Stimulated activated CD8-positive, alpha-beta memory T cell treated with anti-CD3 and anti-CD28 coated beads, Interleukin-4, amount 100 ng/mL, for 24 hours (primary cell): ENCODE data around the gene EYA3.

Experiments
- DNase-seq: peaks from one replicate; pipeline ENCODE4 v3.0.0-alpha.2; 2020; ENCODE audit warnings: low read depth

EYA3 gene

DNA sequence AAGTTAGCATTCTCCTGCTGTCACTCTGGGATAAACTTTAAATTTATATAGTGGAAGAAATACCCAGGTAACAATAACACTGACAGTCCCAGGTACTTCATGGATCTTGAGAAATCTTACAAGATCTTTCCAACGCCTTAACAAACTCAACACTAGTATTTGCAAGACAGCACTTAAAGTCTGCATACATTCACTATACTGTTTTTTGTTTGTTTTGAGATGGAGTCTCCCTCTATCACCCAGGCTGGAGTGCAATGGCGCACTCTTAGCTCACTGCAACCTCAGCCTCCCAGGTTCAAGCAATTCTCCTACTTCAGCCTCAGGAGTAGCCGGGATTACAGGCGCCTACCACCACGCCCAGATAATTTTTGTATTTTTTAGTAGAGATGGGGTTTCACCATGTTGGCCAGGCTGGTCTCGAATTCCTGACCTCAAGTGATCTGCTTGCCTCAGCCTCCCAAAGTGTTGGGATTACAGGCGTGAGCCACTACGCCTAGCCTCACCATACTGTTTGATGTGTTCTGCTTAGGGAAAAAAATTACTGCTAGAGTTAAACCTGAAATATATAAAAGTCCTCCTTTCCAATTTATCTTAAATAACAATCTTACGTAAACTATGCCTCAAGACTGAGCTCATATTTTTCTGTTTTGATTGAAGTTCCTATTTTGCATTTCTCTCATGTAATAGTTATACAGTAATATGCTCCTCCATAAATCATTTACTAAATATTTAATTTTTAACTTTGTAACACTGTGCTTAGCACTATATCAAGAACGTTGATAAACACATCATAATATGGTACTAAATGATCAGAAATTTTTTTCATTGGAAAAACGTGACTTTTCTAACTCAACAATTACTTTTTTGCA is 17.5 kb downstream of the EYA3 start:
- no peak for DNase-seq

DNA sequence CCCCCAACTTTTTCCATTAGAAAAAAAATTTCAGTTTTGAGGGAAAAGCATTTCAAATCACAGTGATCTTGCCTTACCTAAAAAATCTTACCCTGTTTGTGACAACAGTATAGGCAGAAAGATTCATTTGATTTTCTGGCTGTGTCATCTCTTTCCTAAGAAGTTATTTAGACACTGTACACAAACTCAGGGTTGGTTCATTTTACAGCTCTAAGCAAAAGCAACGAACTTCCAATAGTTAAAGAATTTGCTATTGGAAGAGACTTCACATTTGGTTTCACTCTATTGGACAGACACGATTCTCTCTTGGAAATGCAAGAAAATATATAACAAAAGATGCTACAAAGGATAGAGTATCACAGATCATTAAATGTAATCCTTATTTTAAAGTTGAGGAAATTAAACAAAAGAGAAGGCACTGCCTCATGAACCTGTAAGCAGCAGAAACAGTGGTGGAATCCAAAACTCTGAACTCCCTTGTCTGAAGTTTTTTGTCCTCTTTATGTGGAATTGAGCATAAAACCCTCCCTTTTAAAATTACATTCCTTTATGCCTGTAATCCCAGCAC is 20.8 kb downstream of the EYA3 start:
- no peak for DNase-seq

DNA sequence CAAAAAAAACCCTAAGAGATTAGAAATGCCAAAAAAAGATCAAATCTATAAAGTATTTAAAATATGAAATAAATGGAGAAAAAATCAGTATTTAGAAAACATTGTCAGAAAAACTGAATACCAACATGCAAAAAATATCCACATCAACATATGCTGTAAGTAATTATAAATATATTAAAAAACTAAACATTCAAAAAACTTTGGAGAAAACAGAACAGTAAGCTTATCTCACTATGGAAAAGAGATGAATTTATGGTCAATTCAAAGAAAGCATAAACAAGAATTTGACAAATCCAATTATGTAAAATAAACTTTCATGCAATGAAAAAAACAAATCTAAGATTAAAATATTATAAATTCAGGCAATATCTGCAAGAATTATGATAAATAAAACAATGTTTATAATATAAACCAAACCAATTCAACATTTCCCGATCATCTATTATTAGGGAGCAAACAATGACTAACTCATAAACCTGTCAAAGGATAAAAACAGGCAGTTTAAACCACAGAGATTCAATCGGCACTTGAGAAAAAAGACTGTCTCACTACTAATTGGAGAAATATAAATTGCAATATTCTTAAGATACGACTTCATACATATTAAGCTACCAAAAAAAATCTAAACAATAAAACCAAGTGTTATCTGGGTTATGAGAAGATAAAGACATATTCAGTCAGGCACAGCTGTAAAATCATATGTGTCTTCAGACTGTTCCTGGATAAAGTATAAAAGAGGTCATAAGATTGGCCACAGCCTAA is 21.8 kb downstream of the EYA3 start:
- DNase-seq, result no peak

DNA sequence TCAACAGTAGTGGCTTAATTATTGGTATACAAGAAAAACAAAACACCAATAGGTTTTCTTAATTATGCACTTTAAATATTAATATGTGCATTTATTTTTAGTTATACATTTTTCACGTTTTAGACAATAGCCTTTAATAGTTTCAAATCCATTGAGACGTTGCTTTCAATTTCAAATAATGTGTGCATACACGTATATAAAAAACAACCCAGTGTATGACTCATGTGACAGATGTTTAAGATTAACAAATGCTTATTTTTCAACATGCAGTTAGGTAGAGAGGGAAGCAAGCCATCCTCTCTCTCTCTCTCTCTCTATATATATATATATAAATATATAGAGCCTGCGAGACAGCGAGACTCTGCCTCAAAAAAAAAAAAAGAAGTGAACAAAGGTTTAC is 24.3 kb downstream of the EYA3 start:
- DNase-seq, result no peak

DNA sequence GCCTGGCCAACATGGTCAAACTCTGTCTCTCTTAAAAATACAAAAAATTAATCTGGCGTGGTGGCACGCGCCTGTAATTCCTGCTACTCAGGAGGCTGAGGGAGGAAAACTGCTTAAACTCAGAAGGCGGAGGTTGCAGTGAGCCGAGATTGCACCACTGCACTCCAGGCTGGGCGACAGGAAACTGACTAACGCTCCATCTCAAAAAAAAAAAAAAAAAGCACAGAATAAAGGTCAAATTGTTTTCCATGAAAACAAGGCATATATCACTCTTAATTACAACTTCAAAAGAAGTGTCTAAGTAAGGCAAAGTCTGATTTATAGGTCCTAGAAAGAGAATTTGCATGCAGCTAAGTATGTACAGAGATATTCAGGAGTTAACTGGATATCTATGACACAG is 25.6 kb downstream of the EYA3 start:
- DNase-seq, result peak; percentile 11

DNA sequence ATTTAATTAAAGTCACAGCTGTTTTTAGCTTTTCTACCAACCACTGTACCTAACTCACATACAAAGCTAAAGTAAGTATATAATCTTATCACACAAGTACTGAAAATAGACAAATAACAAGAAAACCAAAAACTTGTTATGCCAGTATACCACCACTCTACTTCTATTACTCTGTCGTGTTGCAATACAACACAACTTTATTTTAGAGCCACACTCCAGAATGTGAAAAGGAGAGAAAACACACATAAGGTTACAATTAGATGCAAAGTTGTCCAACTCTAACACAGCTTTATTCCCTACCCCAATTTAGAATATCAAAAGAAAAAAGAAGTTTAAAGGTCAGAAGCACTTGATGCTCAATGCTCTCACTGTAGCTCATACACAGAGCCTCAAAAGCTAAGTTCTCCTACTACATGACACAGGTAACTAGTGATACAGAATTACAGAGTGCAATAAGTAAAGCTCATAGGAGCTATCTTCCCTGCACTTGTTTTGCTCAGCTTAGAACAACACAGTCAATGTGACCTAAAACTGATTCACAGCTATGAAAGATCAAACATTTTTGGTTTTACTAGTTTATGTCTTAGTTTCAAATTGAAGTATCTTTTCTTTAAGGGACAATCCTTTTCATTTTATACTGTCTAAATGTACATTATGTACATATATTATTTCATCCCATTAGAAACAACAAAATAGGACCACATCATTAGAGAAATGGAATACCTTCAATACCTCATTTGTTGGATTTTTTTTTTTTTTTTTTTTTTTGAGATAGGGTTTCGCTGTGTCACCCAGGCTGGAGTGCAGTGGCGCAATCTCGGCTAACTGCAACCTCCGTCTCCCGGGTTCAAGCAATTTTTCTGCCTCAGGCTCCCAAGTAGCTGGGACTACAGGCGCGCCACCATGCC is 29.2 kb downstream of the EYA3 start:
- DNase-seq, result no peak

DNA sequence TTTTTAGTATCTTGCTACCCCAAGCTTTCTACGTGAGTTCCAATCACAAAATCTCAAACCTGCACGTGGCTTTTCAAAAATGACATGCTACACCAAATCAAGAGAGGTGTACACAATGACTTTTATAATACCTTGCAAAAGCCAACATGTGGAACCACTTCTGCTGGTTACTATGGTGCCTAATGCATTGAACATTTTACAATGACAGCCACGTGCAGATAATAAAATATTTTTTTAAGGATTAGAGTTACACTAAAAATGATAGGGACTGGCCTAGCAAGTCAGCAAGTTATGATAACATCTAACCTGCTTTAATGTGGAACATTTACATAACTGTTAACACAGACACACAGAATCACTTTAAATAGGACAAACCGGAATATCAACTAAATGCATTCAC is 30.2 kb downstream of the EYA3 start:
- no peak for DNase-seq

DNA sequence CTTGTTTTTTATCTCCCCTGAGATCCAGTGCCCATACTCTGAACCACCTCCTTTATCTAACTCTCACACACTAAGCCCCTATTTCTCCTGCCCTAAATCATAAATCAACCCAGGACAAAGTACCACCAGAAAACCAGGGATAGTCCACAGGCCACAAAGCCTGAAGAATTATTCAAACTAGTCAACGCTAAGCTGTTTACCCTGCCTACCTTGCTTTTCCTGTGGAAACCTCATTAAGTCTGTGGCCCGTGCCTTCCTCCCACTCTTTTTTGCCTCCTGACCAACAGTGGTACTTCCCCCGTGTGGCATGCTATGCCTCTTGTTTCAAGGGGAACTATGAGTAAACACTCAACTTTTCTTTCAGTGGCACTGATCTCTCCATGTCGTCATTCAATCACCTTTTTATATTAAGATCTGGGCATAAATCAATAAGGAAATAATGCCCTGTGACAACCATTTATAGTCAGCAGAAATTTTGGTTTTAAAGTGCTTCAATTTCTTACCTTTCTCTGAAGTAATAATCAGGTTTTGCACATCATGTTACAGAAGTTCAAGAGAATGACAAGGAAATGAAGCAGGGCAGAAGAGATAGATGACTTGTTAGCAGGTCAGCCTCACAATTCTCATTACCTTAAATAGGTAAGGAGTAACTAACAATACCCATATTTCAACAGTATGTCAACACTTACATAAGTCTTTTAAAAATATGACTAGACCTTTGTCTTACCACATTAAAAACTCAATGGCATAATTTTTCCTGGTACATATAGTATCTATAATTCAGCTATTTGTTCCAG is 32.1 kb downstream of the EYA3 start:
- DNase-seq, result peak; percentile 37

DNA sequence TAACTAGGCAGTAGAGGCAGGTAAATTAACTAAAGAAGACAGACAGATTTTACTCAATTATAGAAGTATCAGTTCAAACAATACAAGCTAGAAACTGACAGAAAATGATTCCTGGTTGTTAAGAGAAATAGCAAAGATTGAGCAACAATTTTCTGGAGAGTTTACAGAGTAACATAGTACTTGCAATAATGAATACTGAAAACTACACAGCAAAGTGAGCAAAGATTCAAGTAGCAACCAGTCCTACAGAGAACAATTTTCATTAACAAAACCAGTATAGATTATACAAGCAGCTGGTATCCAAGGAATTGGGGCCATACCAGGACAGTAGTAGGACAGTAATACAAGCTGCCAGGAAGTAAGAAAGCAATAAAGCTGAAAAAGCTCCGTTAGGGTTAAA is 37.6 kb downstream of the EYA3 start:
- DNase-seq, result no peak

DNA sequence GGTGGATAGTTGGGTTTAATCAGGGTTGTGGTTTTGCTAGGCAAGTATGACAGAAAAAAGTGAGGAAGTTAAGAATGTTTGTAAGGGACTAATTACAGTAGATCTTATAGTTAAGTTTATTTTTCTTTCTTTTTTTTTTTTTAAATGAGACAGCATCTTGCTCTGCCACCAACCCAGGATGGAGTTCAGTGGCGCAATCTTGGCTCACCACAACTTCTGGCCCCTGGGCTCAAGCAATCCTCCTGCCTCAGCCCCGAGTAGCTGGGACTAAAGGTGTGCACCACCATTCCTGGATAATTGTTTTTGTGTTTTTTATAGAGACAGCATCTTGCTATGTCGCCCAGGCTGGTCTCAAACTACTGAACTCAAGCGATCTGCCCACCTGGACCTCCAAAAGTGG is 41.7 kb downstream of the EYA3 start:
- DNase-seq, result no peak

DNA sequence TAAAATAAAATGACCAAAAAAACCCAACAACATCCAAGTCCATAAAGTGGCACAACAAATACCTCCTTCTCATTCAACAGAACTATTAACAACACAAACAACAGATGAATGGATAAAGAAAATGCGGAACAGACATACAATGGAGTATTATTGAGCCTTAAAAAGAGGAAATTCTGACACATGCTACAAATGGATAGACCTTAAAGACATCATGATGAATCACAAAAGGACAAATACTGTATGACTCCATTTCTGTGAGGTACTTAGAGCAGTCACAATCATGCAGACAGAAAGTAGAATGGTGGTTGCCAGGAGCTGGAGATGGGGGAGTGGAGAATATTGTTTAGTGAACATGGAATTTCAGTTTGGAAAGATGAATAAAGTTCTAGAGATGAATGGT is 42.6 kb downstream of the EYA3 start:
- DNase-seq, result no peak

DNA sequence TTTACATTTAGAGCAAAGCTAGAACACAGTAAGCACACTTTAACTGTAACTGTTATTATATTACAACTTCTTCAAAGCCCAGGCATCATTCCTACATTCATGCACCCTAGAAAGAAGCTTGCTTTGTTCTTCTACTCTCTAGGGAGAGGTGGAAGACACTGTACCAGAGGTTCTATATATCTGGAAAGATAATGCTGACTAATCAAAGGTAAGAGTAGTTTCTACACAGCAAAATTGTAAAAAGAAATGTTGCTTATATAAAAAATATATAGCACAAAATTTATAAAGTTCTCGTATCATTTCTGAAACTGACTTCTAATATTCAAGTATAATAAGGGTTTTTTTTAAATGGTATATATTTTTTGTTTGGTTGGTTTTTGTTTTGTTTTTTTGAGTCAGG is 44.0 kb downstream of the EYA3 start:
- DNase-seq, result no peak

DNA sequence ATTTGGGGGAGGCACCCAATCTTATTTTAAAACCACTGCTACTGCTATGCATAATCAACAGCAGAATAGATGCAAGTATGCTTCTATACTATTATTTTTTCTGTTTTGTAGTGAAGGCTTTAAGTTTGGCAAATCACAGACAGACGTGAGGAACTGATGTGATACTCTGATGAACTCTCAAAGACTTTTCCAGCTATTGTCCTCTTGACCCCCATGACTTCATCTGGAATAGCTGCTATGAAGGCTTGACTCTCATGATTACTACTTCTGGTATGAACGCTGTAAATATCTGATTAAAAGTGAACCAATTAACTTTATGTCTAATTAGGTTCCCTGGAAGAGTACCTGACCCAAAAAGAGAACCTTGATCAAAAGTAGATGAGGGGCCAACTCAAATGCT is 49.1 kb downstream of the EYA3 start:
- DNase-seq, result no peak

DNA sequence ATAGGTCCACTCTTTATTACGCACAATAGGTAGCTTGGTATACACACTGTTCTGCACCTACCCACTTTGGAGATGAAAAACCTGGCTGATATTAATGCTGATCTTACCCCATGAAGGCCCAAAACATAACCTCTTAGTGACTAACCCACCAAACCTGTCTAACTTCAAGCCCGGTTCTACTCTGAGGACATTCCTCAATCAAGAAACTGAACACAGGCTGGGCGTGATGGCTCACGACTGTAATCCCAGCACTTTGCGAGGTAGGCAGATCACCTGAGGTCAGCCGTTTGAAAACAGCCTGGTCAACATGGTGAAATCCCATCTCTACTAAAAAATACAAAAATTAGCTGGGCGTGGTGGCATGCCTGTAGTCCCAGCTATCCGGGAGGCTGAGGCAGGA is 50.5 kb downstream of the EYA3 start:
- DNase-seq, result no peak

DNA sequence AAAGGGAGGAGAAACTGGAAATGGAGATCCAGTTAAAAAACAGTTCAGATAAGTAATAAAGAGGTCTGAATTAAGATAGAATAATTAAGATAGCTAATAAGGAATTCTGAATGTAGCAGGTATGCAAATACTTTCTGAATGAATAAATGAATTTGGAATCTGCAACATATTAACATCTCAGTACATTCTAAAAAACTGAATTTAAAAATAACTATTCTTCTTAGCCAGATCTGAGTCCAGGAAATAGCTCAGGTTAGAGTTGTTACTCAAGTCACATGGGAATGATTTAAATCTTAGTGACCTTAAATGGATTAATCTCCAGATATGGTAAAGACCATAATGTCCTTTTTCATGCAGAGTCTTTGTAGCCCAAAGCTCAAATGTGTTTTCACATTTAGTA is 51.2 kb downstream of the EYA3 start:
- no peak for DNase-seq

DNA sequence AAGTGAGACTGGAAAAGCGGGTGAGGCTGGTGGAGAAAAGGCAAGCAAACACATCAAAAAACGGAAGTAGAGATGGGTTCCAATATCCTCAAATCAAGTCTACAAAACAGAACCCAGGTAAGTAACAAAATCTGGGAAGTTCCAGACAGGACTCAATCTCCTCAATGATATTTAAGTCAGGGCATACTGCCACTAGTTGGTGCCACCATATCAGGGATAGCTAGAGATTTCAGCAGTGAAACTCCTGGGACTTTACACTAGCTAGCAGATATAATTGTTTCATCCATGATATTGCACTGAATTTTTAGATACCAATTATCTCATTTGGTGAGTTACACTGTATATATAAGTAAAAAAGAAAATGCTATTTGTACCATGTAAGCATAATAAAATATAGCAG is 52.0 kb downstream of the EYA3 start:
- no peak for DNase-seq

DNA sequence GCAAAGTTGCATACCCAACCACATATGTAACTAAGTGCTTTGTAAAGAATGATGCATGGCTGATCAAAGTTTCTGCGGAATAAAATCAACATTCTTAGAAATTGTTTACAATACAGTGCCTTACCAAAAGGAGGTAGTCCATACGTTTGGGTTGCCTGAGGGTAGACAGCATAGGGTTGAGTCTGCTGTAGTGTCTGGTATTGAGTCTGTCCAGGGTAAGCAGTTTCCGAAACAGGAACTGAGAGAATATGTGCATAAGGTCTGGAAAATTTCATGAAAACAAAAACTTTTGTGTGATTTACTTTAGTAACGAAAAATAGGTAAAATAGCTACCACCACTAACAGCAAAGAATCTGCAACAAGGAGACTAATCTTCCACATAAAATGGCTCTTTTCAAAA is 53.0 kb downstream of the EYA3 start:
- no peak for DNase-seq

DNA sequence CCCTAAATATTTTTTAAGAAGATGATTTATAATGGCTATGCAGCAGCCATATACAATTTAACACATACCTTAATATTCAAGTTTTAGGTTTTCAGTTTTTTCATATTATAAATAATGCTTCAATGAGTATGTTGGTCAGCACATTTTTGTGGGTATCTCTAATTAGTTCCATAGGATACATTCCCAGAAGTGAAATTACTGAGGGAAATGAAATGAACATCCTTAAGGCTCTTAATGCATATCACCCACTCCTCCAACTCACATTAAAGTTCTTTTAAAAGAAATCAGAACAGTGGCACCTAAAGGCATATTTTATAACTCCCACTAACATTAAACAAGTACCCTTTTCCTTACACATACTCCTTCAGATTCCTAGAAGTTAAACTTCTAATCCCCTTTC is 56.1 kb downstream of the EYA3 start:
- no peak for DNase-seq

DNA sequence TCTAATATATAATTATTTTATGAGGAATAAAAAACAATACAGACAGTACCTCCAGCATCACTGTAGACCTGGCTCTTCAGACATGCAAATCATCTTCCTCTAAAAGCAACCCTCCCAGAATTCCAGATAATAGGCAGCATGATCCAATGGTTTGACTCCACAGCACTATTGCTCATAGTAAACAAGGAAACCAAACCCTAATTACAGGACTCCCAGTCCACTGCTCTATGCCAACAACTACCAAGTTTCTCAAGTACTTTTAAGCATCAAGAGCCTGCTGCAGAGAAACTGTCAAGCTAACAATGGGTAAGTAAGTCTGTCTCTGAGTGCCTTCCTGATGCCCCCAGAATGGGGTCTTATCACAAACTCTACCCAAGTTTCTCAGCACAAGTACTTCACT is 57.2 kb downstream of the EYA3 start:
- no peak for DNase-seq

DNA sequence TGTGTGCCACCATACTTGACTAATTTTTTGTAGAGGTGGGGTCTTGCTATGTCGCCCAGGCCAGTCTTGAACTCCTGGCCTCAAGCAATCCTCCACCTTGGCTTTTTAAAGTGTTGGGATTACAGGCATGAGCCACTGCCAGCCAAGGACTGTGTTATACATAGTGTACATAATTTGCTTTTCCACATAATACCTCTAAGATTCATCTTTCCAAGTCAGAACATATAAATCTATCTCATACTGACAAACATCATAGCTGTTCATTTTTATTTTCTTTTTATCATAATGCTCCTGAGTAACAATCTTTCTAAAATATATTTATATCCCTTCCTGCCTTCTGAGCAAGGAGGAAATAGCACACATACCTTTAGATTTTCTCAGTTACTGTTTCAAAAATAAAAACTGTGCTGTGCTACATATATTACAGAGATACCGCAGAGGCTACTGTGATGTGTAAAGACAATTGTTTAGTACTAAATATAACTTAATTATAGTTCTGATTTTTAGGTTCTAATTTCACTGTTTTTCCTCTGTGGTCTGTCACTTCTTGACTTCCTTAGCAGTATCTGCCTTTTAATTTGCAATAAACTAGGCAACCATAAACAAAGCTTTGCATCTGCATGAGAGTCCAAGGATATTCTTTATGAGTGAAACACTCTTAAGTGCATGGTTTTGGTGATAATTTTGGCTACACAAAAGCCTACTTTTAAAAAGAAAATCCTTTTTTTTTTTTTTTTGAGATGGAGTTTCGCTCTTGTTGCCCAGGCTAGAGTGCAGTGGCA is 59.3 kb downstream of the EYA3 start:
- DNase-seq, result no peak

DNA sequence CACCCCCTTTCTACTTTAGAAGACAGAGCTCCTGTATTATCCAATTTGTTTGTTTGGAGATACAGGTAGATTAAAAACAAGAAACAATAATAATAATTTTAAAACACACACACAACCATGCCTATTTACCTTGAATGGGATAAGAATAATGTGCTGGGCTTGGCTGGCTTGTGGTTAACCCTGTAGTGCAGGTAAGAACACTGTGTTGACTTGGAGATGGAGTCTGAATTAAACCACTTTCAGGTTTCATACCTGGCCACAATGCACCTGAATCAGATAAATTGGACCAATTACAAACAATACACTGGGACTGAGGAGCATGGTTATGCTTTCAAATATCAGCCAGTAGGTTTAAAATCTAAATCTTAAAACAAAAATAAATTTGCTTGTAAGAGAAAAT is 60.8 kb downstream of the EYA3 start:
- DNase-seq, result no peak
